ENCODE data around the gene USP32. TPM values are rescaled to one million over a fixed set of nuclear protein-coding genes. Genes with fewer than 3 reads are reported as not detected.

USP32 gene
- total RNA-seq, 4 donors from 2014 or later, result 29.1 to 74.1 (median 42.5) TPM

DNA sequence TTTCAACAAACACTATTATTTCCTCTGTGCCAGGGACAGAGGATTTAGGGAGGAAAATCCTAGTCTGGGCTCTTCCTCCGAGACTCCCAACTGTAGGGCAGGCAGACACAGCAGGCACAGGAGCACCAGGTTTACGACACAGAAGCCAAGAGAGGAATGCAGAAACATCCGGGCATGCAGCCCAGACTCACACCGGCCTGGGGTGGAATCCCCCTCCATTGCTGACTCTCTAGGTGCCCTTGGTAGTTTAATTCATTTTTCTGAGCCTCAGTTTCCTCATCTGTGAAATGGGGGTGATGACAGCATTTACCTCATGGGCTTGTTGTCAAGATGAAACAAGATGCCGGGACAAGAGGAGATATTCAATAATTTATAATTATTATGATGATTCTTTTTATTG lies 227.2 kb downstream of the USP32 start:
- Histone ChIP-seq H3K27me3 (peaks cover 0 to 46% (median 0%) of the 10 kb centered on the region in 4 donors), H3K4me1 (peaks cover 0 to 16% (median 0%) of the 10 kb centered on the region in 3 donors), H3K27ac (no peak overlapping the region), H3K36me3 (no peaks in the 10 kb centered on the region), H3K4me3 (no peak overlapping the region), H3K9me3 (no peaks in the 10 kb centered on the region)
- TF ChIP-seq CTCF (IDR thresholded peaks at IDR 0.05) (no peak), POLR2A (IDR thresholded peaks at IDR 0.05) (no peak)
- WGBS, 2 donors, result 21 to 42% methylated on average over 5 of the region's 5 CpGs
- no peak for DNase-seq
- intact Hi-C loops (cut with DNase I), result no loop called here

- H3K9me3 ChIP-seq, result no peaks in the 10 kb centered on the region
- TF ChIP-seq CTCF (IDR thresholded peaks at IDR 0.05) (no peak), POLR2A (IDR thresholded peaks at IDR 0.05) (no peak)
- peaks cover 0 to 14% (median 0%) of the 10 kb centered on the region in 3 donors for H3K4me1 ChIP-seq
- intact Hi-C loops (cut with DNase I), result no loop called here
- H3K4me3 ChIP-seq, result no peak overlapping the region
- peaks cover 0 to 51% (median 0%) of the 10 kb centered on the region in 4 donors for H3K27me3 ChIP-seq
- H3K36me3 ChIP-seq, result no peaks in the 10 kb centered on the region
- WGBS, 2 donors, result 65 to 67% methylated on average over 6 of the region's 6 CpGs
- no peak for DNase-seq
- H3K27ac ChIP-seq, result no peak overlapping the region
Observed at GRCh38 chr17:60164164-60164563, 227.8 kb downstream of the USP32 start.

GRCh38 chr17:60163108-60163784 lies 228.7 kb downstream of the USP32 start:
- H3K4me1 ChIP-seq, result peaks cover 0 to 14% (median 0%) of the 10 kb centered on the region in 3 donors
- WGBS, 2 donors, result 45 to 70% methylated on average over 2 to 13 of the region's 20 CpGs
- no peak overlapping the region for H3K4me3 ChIP-seq
- no peak overlapping the region for H3K27ac ChIP-seq
- intact Hi-C loops (cut with DNase I), result no loop called here
- TF ChIP-seq CTCF (IDR thresholded peaks at IDR 0.05), result no peak
- no peak for TF ChIP-seq POLR2A (IDR thresholded peaks at IDR 0.05)
- H3K27me3 ChIP-seq, result peaks cover 0 to 61% (median 0%) of the 10 kb centered on the region in 4 donors
- DNase-seq, result no peak
- H3K36me3 ChIP-seq, result no peaks in the 10 kb centered on the region
- H3K9me3 ChIP-seq, result no peaks in the 10 kb centered on the region

- Histone ChIP-seq H3K36me3 (no peaks in the 10 kb centered on the region), H3K27me3 (peaks cover 0 to 75% (median 0%) of the 10 kb centered on the region in 4 donors), H3K27ac (no peak overlapping the region), H3K4me1 (peaks cover 0 to 14% (median 0%) of the 10 kb centered on the region in 3 donors), H3K9me3 (no peaks in the 10 kb centered on the region), H3K4me3 (no peak overlapping the region)
- TF ChIP-seq POLR2A (IDR thresholded peaks at IDR 0.05), result no peak
- TF ChIP-seq CTCF (IDR thresholded peaks at IDR 0.05), result no peak
- DNase-seq, result no peak
- WGBS, 2 donors, result 58 to 63% methylated on average over 5 to 6 of the region's 17 CpGs
- intact Hi-C loops (cut with DNase I), result no loop called here
Observed at GRCh38 chr17:60161598-60162330, 230.2 kb downstream of the USP32 start.

DNA sequence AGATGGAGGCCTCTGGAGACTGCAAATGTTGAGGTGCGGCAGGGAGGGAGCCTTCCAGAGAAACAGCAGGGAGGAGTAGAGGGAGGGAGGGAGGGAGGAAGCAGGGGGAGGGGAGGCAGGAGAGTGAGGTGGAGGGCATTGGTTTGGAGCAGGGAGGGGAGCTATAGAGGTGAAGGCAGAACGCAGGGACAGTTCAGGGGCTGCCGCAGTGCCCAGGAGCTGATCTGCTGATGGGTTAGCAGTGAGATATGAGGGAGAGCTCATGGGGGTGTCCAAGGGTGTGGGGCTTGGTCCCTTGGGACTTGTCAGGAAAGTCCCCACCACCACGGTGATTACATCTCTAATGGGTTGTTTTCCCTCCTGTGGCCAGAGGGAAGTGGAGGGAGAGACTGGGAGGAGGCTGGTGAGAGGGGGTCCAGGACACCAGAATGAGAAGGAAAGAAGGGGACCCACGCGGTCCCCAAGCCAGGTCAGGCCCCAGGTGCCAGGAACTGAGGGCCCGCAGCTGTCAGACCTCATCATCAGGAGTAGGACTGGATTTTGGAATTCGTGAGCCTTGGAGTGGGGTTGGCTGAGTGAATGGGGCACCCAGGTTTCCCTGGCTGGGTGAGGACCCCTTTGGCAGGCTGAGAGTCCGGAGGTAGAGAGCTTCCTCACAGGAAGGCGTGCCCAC lies 231.0 kb downstream of the USP32 start:
- H3K4me1 ChIP-seq, result peaks cover 0 to 14% (median 0%) of the 10 kb centered on the region in 3 donors
- H3K9me3 ChIP-seq, result no peaks in the 10 kb centered on the region
- WGBS, 2 donors, result 52 to 61% methylated on average over 8 to 9 of the region's 10 CpGs
- DNase-seq, result no peak
- peaks cover 0 to 76% (median 0%) of the 10 kb centered on the region in 4 donors for H3K27me3 ChIP-seq
- H3K27ac ChIP-seq, result no peak overlapping the region
- TF ChIP-seq CTCF (IDR thresholded peaks at IDR 0.05) (no peak), POLR2A (IDR thresholded peaks at IDR 0.05) (no peak)
- no peak overlapping the region for H3K4me3 ChIP-seq
- intact Hi-C loops (cut with DNase I), result no loop called here
- no peaks in the 10 kb centered on the region for H3K36me3 ChIP-seq
